HG03196 (cell line): ENCODE data around the gene OCIAD1.
"Not testable (repeated sequence)": the region's sequence is repeated elsewhere in the genome, so short reads cannot be mapped to it uniquely, and the experiment has no call there.

Experiments used
- ATAC-seq: cut with Tn5 transposase; IDR thresholded peaks from one replicate; pipeline ENCODE4 v1.9.1; 2021; ENCODE audit not compliant: unreplicated experiment

OCIAD1 gene

DNA sequence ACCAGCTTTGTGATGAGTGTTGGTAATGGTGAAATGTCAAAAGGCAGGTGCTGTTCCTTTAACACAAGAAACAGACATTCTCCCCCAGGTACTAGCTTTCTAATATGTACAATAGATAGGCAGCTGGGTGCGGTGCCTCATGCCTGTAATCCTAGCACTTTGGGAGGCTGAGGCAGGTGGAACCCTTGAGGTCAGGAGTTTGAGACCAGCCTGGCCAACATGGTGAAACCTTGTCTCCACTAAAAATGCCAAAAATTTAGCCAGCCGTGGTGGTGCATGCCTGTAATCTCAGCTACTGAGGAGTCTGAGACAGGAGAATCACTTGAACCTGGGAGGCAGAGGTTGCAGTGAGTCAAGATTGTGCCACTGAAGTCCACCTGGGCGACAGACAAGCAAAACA, 50.8 kb downstream of the OCIAD1 start:
- ATAC-seq: not testable (repeated sequence)

DNA sequence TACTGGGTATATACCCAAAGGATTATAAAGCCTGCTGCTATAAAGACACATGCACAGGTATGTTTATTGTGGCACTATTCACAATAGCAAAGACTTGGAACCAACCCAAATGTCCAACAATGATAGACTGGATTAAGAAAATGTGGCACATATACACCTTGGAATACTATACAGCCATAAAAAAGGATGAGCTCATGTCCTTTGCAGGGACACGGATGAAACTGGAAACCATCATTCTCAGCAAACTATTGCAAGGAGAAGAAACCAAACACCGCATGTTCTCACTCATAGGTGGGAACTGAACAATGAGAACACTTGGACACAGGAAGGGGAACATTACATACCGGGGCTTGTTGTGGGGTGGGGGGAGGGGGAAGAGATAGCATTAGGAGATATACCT, 58.9 kb downstream of the OCIAD1 start:
- ATAC-seq: not testable (repeated sequence)

- no peak for ATAC-seq
Measured at GRCh38 chr4:48891028-48891619, 60.2 kb downstream of the OCIAD1 start.

DNA sequence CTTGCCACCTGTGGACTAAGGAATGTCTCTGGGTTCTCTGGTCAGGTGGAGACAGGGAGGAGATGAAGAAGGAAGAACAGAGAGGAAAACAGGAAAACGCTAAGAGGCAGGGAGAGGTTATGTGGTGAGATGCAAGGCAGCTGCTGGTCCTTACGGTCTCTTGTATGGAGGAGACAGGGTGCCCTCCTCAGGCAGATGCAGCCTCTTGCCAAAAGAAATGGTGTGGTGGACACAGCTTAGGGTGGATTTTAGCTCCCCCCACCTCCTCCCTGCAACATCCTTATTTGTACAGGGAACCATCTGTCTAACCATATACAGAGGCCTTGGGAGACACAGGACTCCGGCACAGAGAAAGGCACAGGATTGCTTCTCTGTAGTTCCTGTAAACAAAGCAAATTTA, 66.0 kb downstream of the OCIAD1 start:
- ATAC-seq: no peak

- no peak for ATAC-seq
Measured at GRCh38 chr4:48898733-48899431, 68.0 kb downstream of the OCIAD1 start.

GRCh38 chr4:48899432-48899749, 68.5 kb downstream of the OCIAD1 start:
- ATAC-seq: no peak

DNA sequence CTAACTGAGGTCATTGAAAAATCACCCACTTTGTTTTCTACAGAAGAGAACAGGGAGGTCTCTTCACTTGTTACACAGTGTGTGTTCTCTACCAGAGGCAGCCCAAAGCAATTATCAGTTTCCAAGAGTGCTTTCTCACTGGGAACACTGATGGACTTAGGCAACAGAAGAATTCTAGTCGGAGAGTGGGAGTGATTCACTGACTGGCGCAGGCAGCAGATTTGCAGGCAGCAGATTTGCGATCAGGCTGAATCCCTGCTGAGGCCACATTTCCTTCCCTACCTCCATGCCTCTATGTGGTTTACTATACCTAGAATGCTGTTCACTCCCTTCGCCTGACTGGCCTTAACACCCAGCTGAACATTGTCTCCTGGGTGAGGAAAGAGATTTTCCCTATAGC, 69.1 kb downstream of the OCIAD1 start:
- ATAC-seq: no peak

GRCh38 chr4:48901196-48901595, 70.3 kb downstream of the OCIAD1 start:
- no peak for ATAC-seq

DNA sequence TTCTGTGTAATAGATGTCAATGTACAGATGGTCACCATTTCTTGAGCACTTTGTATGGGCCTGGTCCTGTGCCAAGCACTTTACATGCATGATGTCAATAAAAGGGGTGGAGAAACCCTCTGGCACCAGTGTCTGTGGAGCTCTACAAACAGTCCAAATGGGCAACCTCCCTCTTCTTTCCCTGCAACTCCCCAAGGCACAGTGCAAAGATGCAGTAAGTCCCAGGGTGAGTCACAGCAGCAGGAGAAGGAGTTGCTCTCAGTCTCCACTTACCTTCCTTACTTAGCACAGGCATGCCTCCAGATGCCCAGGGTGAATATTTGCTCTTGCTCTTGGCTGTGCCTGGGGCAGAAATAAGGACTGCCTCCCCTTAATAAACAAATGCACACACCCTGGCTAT, 71.4 kb downstream of the OCIAD1 start:
- ATAC-seq: no peak

DNA sequence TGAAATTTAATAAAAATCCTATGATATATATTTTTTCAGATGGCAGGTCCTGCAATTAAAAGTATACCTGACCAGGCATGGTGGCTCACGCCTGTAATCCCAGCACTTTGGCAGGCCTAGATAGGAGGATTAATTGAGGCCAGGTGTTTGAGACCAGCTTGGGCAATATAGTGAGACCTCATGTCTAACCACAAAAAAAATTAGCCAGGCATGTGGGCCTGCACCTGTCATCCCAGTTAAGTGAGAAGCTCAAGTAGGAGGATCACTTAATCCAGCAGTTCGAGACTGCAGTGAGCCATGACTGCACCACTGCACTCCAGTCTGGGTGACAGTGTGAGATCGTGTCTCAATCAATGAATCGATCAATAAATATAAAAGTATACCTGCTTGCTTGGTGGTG, 73.2 kb downstream of the OCIAD1 start:
- ATAC-seq: no peak

GRCh38 chr4:48904541-48905142, 73.8 kb downstream of the OCIAD1 start:
- ATAC-seq: no peak

DNA sequence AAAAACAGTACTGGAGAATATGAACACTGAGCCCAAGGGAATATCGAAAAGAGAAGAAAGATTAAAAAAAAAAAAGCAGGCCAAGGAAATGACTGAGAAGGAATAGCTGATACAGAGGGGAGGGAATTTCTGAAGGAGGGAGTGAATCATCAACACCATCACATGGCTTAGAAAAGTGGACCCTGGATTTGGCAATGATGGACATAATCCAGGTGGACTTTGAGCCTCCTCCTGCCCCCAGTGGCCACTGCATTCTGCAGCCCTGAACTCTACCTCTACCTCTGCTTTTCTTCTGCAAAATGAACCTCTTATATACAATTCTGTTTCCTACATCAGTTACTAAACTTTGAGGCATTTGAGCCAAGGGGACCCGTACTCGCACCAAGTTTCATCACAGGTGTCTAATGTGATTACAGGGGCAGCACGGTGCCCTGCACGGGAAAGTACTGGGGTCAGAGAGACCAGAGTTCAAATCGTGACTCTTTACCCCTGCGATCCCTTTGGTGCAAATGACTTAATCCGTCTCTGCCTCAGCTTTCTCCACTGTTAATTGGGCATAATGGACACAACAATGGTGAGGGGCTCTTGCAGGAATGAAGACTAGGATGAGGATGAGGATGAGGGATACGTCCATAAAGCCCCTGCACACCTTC, 74.6 kb downstream of the OCIAD1 start:
- no peak for ATAC-seq

- peak; percentile 91 for ATAC-seq
Measured at GRCh38 chr4:48906206-48907173, 75.6 kb downstream of the OCIAD1 start, which contains the start of gene OCIAD2. OCIAD2 (minus strand) TSS chr4:48906774; CDS start chr4:48904549, 2,225 bp downstream.

GRCh38 chr4:48907706-48908477, 77.0 kb downstream of the OCIAD1 start:
- ATAC-seq: no peak

GRCh38 chr4:48908687-48909086, 77.8 kb downstream of the OCIAD1 start:
- no peak for ATAC-seq

DNA sequence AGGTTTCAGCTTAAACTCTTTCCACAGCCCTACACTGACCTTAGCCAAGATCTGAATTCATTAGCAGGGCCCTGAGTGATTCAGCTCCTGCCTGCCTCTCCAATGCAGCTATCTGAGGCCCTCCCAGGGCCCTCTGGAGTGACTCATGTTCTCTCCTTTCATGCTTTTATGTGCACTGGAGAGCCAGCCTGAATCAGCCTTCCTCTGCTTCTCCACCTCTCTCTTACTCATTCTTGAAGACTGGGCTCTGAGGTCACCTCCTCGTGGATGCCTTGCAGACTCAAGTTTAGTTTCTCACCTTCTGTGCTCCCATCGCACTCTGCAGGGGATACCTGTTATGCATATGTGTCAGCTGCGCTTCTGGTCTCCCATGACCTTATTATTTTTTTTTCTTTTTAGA, 78.8 kb downstream of the OCIAD1 start:
- ATAC-seq: no peak

DNA sequence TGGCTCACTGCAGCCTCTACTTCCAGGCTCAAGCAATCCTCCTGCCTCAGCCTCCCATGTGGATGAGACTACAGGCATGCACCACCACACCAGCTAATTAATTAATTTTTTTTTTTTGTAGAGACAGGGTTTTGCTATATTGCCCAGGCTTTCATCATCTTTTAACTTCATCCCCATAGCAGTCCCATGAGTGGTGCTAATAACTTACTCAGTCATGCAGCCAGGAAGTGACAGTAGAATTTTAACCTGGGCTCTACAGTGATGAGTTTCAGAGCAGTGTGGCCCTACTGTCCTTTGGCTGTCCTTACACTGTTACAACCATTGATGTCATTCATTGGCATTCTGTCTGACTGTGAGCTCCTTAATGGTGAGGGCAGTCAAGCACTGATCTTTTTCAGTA, 79.6 kb downstream of the OCIAD1 start:
- ATAC-seq: peak; percentile 32
